GM12878 (cell line): ENCODE measurements around the gene PMF1.

Experiments used
- EZH2 ChIP-seq: IDR thresholded peaks from 2 replicates; pipeline ENCODE4 v1.6.1; 2012; ENCODE audit warnings: low read depth, mild to moderate bottlenecking, control low read depth, inconsistent platforms, low read length, borderline replicate concordance; ENCODE audit not compliant: control insufficient read depth
- MXI1 ChIP-seq: fragments of 150-350 bp; IDR thresholded peaks from 2 replicates; pipeline ENCODE4 v1.6.1; 2011; ENCODE audit warnings: low read depth, mild to moderate bottlenecking, inconsistent platforms, low read length, improper control_type of control experiment
- NFYB ChIP-seq: IDR thresholded peaks from 2 replicates; pipeline ENCODE4 v1.6.1; 2011; ENCODE audit warnings: low read depth, mild to moderate bottlenecking, low read length, improper control_type of control experiment, moderate library complexity; ENCODE audit not compliant: insufficient read depth
- PML ChIP-seq: IDR thresholded peaks from 2 replicates; pipeline ENCODE4 v1.6.1; 2012; ENCODE audit warnings: low read length, inconsistent platforms
- POLR2A ChIP-seq: IDR thresholded peaks from 2 replicates; pipeline ENCODE4 v1.6.1; 2011; ENCODE audit warnings: low read depth, mild to moderate bottlenecking, low read length
- SIX5 ChIP-seq: IDR thresholded peaks from 2 replicates; pipeline ENCODE4 v1.6.1; 2011; ENCODE audit warnings: mild to moderate bottlenecking, low read depth, low read length, moderate library complexity; ENCODE audit not compliant: severe bottlenecking
- TAF1 ChIP-seq: IDR thresholded peaks from 2 replicates; pipeline ENCODE4 v1.6.1; 2011; ENCODE audit warnings: mild to moderate bottlenecking, low read depth, low read length, borderline replicate concordance
- TARDBP ChIP-seq: IDR thresholded peaks from 2 replicates; pipeline ENCODE4 v1.6.1; 2016; ENCODE audit warnings: borderline replicate concordance
- TF ChIP-seq, protein P1 (sequence below), 3 experiments: IDR thresholded peaks in 2 of 3; conservative IDR thresholded peaks in 1 of 3; 2 replicates each; pipeline ENCODE4 v1.5.1; 2011; ENCODE audit warnings: low read depth in 3 of 3, low read length in 3 of 3, mild to moderate bottlenecking in 3 of 3, control low read depth in 2 of 3, moderate library complexity in 2 of 3, inconsistent platforms in 1 of 3, mixed read lengths in 1 of 3; ENCODE audit not compliant: control insufficient read depth in 2 of 3, insufficient read depth in 1 of 3; ENCODE audit errors: extremely low read depth in 1 of 3
- TF ChIP-seq, protein P2 (sequence below): fragments of 450-650 bp; IDR thresholded peaks from 2 replicates; pipeline ENCODE4 v1.6.1; 2014; ENCODE audit warnings: mild to moderate bottlenecking

DNA sequence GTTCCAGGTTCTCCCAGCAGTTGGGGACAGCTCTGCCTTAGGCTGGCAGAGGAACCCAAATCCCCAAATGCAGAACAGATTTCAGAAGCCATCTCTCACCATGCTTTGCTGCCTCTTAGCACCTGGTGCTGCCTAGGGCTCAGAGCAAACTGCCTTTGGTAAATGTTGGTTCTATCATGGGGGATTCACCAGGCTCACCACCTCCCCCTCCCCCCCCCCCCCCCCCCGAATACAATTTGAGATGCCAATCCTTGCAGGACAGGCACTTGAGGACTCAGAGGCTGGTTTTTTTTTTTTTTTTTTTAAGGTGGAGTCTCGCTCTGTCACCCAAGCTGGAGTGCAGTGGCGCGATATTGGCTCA is 35.5 kb downstream of the PMF1 start:
- no peak for TF ChIP-seq MXI1
- no peak for TF ChIP-seq PML
- TF ChIP-seq, protein P1, sequence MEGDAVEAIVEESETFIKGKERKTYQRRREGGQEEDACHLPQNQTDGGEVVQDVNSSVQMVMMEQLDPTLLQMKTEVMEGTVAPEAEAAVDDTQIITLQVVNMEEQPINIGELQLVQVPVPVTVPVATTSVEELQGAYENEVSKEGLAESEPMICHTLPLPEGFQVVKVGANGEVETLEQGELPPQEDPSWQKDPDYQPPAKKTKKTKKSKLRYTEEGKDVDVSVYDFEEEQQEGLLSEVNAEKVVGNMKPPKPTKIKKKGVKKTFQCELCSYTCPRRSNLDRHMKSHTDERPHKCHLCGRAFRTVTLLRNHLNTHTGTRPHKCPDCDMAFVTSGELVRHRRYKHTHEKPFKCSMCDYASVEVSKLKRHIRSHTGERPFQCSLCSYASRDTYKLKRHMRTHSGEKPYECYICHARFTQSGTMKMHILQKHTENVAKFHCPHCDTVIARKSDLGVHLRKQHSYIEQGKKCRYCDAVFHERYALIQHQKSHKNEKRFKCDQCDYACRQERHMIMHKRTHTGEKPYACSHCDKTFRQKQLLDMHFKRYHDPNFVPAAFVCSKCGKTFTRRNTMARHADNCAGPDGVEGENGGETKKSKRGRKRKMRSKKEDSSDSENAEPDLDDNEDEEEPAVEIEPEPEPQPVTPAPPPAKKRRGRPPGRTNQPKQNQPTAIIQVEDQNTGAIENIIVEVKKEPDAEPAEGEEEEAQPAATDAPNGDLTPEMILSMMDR (IDR thresholded peaks at IDR 0.05 in 2 of 3, conservative IDR thresholded peaks at IDR 0.05 in 1 of 3; ENCODE audit: control insufficient read depth in 2 of 3, extremely low read depth in 1 of 3, insufficient read depth in 1 of 3, low read depth in 3 of 3, low read length in 3 of 3), result no peak
- no peak for TF ChIP-seq TARDBP
- TF ChIP-seq EZH2, result no peak
- TF ChIP-seq, protein P2, sequence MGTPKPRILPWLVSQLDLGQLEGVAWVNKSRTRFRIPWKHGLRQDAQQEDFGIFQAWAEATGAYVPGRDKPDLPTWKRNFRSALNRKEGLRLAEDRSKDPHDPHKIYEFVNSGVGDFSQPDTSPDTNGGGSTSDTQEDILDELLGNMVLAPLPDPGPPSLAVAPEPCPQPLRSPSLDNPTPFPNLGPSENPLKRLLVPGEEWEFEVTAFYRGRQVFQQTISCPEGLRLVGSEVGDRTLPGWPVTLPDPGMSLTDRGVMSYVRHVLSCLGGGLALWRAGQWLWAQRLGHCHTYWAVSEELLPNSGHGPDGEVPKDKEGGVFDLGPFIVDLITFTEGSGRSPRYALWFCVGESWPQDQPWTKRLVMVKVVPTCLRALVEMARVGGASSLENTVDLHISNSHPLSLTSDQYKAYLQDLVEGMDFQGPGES, result no peak
- no peak; the same call in none of the 2 replicates for TF ChIP-seq POLR2A
- TF ChIP-seq SIX5, result no peak
- TF ChIP-seq NFYB, result no peak
- TF ChIP-seq TAF1, result no peak
